ENCODE data around the gene JAM2. TPM values are rescaled to one million over a fixed set of nuclear protein-coding genes. Genes with fewer than 3 reads are reported as not detected.

The JAM2 gene
- total RNA-seq, 1 experiment from 2014 or later, result 4.8 TPM

DNA sequence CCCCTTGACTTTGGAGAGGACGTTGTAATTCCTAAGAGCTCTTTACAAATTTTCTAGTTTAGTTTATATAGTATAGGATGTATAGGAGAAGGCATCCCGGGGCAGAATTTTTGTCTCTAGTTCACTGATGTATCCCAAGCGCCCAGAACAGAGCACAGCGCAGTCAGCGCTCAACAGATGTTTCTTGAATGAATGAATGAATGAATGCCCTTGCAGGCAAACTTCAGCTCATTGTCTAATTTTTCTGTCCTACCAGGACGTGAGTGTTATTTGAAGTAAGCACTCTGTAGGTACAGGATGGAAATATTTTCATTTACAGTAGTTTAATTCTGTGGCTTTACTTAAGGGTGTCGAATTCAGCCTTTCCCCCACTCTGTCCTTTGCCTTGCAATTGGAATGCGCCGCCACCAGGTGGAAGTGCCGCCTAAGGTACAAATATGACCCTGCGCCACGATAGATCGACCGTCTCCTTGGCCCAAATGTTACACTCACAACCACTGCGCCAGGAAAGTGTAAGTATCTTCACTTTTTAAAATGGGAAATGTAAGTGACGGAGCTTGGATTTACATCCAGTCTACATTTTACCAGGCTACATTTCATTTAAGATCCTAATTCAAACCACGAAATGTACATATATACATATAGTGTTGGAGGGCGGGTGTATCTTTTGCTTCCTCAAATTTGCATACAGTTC lies 30.9 kb upstream of the JAM2 start:
- ChIA-PET CTCF (interaction anchor here (0.7 to 2.1 kb wide), 13 partner anchors 8 to 1114 kb away, joined by 3 to 19 read pairs (median 4); partner anchors contain the start of genes ATP5PF and GABPA), POLR2A (interaction anchor here (1.0 kb wide), 1 partner anchor 126 kb away, joined by 3 read pairs; the partner anchor contains the start of genes ATP5PF and GABPA)
- TF ChIP-seq, protein P1, sequence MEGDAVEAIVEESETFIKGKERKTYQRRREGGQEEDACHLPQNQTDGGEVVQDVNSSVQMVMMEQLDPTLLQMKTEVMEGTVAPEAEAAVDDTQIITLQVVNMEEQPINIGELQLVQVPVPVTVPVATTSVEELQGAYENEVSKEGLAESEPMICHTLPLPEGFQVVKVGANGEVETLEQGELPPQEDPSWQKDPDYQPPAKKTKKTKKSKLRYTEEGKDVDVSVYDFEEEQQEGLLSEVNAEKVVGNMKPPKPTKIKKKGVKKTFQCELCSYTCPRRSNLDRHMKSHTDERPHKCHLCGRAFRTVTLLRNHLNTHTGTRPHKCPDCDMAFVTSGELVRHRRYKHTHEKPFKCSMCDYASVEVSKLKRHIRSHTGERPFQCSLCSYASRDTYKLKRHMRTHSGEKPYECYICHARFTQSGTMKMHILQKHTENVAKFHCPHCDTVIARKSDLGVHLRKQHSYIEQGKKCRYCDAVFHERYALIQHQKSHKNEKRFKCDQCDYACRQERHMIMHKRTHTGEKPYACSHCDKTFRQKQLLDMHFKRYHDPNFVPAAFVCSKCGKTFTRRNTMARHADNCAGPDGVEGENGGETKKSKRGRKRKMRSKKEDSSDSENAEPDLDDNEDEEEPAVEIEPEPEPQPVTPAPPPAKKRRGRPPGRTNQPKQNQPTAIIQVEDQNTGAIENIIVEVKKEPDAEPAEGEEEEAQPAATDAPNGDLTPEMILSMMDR (IDR thresholded peaks at IDR 0.05), result peak; percentile 80
- TF ChIP-seq RELA (CRISPR knock-in tag; IDR thresholded peaks at IDR 0.05; ENCODE audit: borderline replicate concordance), result no peak
- Mint-ChIP-seq H3K27me3 (ENCODE audit: low read depth) (no peaks in the 10 kb centered on the region), H3K4me1 (peaks cover 11% of the 10 kb centered on the region), H3K27ac (no peak overlapping the region), H3K4me3 (peak overlapping the region; percentile 99), H3K9me3 (no peaks in the 10 kb centered on the region), H3K36me3 (peaks cover 17% of the 10 kb centered on the region)
- DNase-seq (ENCODE audit: low spot score) (peak; percentile 79), ATAC-seq (peak; percentile 77)

DNA sequence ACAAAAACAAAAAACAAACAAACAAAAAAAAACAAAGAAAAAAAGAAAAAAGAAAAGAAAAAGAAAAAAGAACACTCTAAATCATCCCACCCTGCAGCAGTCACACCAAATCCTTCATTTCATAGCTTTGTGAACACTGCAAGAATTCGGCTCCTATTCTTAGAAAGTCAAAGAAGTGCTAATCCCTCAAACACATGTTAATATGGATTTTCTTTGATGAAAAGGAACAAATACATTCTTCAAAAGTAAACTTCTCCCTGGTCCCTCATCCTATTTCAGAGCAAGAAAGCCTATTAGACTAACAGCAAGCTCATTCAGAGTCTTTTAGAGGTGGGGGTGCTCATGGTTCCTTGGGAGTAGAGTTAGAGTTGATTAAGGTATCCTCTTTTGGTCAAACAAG lies 24.6 kb upstream of the JAM2 start:
- H3K4me1 Mint-ChIP-seq, result no peaks in the 10 kb centered on the region
- DNase-seq (ENCODE audit: low spot score) (no peak), ATAC-seq (no peak)
- no peaks in the 10 kb centered on the region for H3K9me3 Mint-ChIP-seq
- TF ChIP-seq, protein P2, sequence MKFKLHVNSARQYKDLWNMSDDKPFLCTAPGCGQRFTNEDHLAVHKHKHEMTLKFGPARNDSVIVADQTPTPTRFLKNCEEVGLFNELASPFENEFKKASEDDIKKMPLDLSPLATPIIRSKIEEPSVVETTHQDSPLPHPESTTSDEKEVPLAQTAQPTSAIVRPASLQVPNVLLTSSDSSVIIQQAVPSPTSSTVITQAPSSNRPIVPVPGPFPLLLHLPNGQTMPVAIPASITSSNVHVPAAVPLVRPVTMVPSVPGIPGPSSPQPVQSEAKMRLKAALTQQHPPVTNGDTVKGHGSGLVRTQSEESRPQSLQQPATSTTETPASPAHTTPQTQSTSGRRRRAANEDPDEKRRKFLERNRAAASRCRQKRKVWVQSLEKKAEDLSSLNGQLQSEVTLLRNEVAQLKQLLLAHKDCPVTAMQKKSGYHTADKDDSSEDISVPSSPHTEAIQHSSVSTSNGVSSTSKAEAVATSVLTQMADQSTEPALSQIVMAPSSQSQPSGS (CRISPR knock-in tag; IDR thresholded peaks at IDR 0.05; ENCODE audit: borderline replicate concordance, low read depth), result no peak
- TF ChIP-seq, protein P3, sequence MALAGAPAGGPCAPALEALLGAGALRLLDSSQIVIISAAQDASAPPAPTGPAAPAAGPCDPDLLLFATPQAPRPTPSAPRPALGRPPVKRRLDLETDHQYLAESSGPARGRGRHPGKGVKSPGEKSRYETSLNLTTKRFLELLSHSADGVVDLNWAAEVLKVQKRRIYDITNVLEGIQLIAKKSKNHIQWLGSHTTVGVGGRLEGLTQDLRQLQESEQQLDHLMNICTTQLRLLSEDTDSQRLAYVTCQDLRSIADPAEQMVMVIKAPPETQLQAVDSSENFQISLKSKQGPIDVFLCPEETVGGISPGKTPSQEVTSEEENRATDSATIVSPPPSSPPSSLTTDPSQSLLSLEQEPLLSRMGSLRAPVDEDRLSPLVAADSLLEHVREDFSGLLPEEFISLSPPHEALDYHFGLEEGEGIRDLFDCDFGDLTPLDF (CRISPR knock-in tag; IDR thresholded peaks at IDR 0.05), result no peak
- no peak for TF ChIP-seq TEAD4 (CRISPR knock-in tag; IDR thresholded peaks at IDR 0.05)
- no peak for TF ChIP-seq ZNF423 (CRISPR knock-in tag; IDR thresholded peaks at IDR 0.05)
- TF ChIP-seq, protein P4, sequence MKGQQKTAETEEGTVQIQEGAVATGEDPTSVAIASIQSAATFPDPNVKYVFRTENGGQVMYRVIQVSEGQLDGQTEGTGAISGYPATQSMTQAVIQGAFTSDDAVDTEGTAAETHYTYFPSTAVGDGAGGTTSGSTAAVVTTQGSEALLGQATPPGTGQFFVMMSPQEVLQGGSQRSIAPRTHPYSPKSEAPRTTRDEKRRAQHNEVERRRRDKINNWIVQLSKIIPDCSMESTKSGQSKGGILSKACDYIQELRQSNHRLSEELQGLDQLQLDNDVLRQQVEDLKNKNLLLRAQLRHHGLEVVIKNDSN (CRISPR knock-in tag; IDR thresholded peaks at IDR 0.05), result no peak
- TF ChIP-seq IRF2 (CRISPR knock-in tag; IDR thresholded peaks at IDR 0.05; ENCODE audit: borderline replicate concordance, low read depth), result no peak
- TF ChIP-seq, protein P5, sequence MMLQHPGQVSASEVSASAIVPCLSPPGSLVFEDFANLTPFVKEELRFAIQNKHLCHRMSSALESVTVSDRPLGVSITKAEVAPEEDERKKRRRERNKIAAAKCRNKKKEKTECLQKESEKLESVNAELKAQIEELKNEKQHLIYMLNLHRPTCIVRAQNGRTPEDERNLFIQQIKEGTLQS (CRISPR knock-in tag; conservative IDR thresholded peaks at IDR 0.05), result no peak
- H3K4me3 Mint-ChIP-seq, result no peak overlapping the region
- no peak overlapping the region for H3K27ac Mint-ChIP-seq
- ChIA-PET CTCF (interaction anchor here (1.0 kb wide), 2 partner anchors 168 to 248 kb away, joined by 3 read pairs; no protein-coding TSS in a partner anchor), POLR2A (no interaction called here)
- no peaks in the 10 kb centered on the region for H3K36me3 Mint-ChIP-seq
- peaks cover 3% of the 10 kb centered on the region; the same call in 1 of the 2 replicates for H3K27me3 Mint-ChIP-seq (ENCODE audit: low read depth)

DNA sequence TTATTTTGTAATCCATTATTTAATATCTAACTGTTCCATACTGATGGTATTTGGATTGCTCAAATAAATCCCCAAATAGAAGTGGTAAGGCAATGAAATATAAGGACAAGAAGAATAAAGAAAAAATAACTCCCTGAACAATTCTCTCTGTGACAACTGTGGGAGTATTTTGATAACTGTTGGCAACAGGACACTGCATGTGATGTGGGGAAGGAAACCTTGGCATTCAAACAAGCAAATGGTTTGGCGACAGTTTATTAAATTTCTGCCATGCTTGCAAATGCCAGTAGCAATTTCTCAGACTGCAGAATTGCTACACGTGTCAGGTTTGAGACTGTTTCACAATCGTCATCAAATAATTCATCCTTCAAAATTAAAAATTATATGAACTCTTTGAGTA lies 23.2 kb upstream of the JAM2 start:
- CTCF ChIA-PET, result interaction anchor here (0.6 to 1.1 kb wide), 2 partner anchors 8 to 186 kb away, joined by 4 to 5 read pairs; no protein-coding TSS in a partner anchor
- H3K4me3 Mint-ChIP-seq, result no peak overlapping the region
- no peak for DNase-seq (ENCODE audit: low spot score)
- H3K4me1 Mint-ChIP-seq, result no peaks in the 10 kb centered on the region
- ATAC-seq, result no peak
- peaks cover 3% of the 10 kb centered on the region; the same call in 1 of the 2 replicates for H3K27me3 Mint-ChIP-seq (ENCODE audit: low read depth)
- POLR2A ChIA-PET, result no interaction called here
- no peaks in the 10 kb centered on the region for H3K36me3 Mint-ChIP-seq
- H3K9me3 Mint-ChIP-seq, result no peaks in the 10 kb centered on the region
- no peak overlapping the region for H3K27ac Mint-ChIP-seq
- TF ChIP-seq, protein P6, sequence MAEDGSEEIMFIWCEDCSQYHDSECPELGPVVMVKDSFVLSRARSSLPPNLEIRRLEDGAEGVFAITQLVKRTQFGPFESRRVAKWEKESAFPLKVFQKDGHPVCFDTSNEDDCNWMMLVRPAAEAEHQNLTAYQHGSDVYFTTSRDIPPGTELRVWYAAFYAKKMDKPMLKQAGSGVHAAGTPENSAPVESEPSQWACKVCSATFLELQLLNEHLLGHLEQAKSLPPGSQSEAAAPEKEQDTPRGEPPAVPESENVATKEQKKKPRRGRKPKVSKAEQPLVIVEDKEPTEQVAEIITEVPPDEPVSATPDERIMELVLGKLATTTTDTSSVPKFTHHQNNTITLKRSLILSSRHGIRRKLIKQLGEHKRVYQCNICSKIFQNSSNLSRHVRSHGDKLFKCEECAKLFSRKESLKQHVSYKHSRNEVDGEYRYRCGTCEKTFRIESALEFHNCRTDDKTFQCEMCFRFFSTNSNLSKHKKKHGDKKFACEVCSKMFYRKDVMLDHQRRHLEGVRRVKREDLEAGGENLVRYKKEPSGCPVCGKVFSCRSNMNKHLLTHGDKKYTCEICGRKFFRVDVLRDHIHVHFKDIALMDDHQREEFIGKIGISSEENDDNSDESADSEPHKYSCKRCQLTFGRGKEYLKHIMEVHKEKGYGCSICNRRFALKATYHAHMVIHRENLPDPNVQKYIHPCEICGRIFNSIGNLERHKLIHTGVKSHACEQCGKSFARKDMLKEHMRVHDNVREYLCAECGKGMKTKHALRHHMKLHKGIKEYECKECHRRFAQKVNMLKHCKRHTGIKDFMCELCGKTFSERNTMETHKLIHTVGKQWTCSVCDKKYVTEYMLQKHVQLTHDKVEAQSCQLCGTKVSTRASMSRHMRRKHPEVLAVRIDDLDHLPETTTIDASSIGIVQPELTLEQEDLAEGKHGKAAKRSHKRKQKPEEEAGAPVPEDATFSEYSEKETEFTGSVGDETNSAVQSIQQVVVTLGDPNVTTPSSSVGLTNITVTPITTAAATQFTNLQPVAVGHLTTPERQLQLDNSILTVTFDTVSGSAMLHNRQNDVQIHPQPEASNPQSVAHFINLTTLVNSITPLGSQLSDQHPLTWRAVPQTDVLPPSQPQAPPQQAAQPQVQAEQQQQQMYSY (CRISPR knock-in tag; IDR thresholded peaks at IDR 0.05), result no peak
- TF ChIP-seq, protein P7, sequence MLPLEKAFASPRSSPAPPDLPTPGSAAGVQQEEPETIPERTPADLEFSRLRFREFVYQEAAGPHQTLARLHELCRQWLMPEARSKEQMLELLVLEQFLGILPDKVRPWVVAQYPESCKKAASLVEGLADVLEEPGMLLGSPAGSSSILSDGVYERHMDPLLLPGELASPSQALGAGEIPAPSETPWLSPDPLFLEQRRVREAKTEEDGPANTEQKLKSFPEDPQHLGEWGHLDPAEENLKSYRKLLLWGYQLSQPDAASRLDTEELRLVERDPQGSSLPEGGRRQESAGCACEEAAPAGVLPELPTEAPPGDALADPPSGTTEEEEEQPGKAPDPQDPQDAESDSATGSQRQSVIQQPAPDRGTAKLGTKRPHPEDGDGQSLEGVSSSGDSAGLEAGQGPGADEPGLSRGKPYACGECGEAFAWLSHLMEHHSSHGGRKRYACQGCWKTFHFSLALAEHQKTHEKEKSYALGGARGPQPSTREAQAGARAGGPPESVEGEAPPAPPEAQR (CRISPR knock-in tag; IDR thresholded peaks at IDR 0.05), result no peak
- TF ChIP-seq NFYB (CRISPR knock-in tag; conservative IDR thresholded peaks at IDR 0.05; ENCODE audit: low read depth) (no peak), KAT7 (CRISPR knock-in tag; IDR thresholded peaks at IDR 0.05; ENCODE audit: borderline replicate concordance) (no peak), ZNF219 (CRISPR knock-in tag; IDR thresholded peaks at IDR 0.05; ENCODE audit: borderline replicate concordance) (no peak), GTF2I (CRISPR knock-in tag; conservative IDR thresholded peaks at IDR 0.05) (no peak)
- TF ChIP-seq, protein P8, sequence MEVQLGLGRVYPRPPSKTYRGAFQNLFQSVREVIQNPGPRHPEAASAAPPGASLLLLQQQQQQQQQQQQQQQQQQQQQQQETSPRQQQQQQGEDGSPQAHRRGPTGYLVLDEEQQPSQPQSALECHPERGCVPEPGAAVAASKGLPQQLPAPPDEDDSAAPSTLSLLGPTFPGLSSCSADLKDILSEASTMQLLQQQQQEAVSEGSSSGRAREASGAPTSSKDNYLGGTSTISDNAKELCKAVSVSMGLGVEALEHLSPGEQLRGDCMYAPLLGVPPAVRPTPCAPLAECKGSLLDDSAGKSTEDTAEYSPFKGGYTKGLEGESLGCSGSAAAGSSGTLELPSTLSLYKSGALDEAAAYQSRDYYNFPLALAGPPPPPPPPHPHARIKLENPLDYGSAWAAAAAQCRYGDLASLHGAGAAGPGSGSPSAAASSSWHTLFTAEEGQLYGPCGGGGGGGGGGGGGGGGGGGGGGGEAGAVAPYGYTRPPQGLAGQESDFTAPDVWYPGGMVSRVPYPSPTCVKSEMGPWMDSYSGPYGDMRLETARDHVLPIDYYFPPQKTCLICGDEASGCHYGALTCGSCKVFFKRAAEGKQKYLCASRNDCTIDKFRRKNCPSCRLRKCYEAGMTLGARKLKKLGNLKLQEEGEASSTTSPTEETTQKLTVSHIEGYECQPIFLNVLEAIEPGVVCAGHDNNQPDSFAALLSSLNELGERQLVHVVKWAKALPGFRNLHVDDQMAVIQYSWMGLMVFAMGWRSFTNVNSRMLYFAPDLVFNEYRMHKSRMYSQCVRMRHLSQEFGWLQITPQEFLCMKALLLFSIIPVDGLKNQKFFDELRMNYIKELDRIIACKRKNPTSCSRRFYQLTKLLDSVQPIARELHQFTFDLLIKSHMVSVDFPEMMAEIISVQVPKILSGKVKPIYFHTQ (CRISPR knock-in tag; IDR thresholded peaks at IDR 0.05), result no peak

Data from WTC11 (cell line).